Ectodermal cell (in vitro differentiated cells): Measurements from ENCODE around the gene LIMS2.

Experiments
- H3K27ac ChIP-seq: 2 replicates; pipeline ENCODE4 v1.7.0; 2013; ENCODE audit warnings: mild to moderate bottlenecking, low read depth, low read length; ENCODE audit not compliant: insufficient read depth, poor library complexity, severe bottlenecking
- H3K27me3 ChIP-seq: 2 replicates; pipeline ENCODE4 v1.7.0; 2013; ENCODE audit warnings: mild to moderate bottlenecking, low read length; ENCODE audit not compliant: insufficient read depth, control insufficient read depth, poor library complexity, severe bottlenecking
- H3K36me3 ChIP-seq: one replicate; pipeline ENCODE4 v1.7.0; 2013; ENCODE audit warnings: low read length; ENCODE audit not compliant: control insufficient read depth, insufficient read depth
- H3K4me1 ChIP-seq: one replicate; pipeline ENCODE4 v1.7.0; 2013; ENCODE audit warnings: low read length; ENCODE audit not compliant: control insufficient read depth, insufficient read depth
- H3K4me3 ChIP-seq: 2 replicates; pipeline ENCODE4 v1.7.0; 2013; ENCODE audit warnings: low read depth, low read length, control low read depth; ENCODE audit not compliant: insufficient read depth
- H3K9me3 ChIP-seq: 2 replicates; pipeline ENCODE4 v1.7.0; 2013; ENCODE audit warnings: mild to moderate bottlenecking, low read length, moderate library complexity; ENCODE audit not compliant: control insufficient read depth
- WGBS, 2 experiments: methylation state at CpG; one replicate each; pipeline ENCODE4 v1.1.7; 2013; ENCODE audit warnings: missing lambda C conversion rate in 2 of 2; 5-methylcytosine and 5-hydroxymethylcytosine counted together

The LIMS2 gene

GRCh38 chr2:127644066-127645025, 31.0 kb downstream of the LIMS2 start:
- Histone ChIP-seq H3K27ac (no peak overlapping the region), H3K9me3 (no peaks in the 10 kb centered on the region), H3K36me3 (no peaks in the 10 kb centered on the region), H3K27me3 (no peaks in the 10 kb centered on the region), H3K4me1 (peaks cover 19% of the 10 kb centered on the region), H3K4me3 (no peak overlapping the region)
- 84 to 86% methylated on average over 19 of the region's 19 CpGs for WGBS, 2 experiments

GRCh38 chr2:127643439-127644065, 31.8 kb downstream of the LIMS2 start:
- peaks cover 19% of the 10 kb centered on the region for H3K4me1 ChIP-seq
- H3K36me3 ChIP-seq = no peaks in the 10 kb centered on the region
- no peaks in the 10 kb centered on the region for H3K9me3 ChIP-seq
- no peak overlapping the region for H3K4me3 ChIP-seq
- no peak overlapping the region for H3K27ac ChIP-seq
- WGBS, 2 experiments = 92 to 96% methylated on average over 15 of the region's 15 CpGs
- H3K27me3 ChIP-seq = no peaks in the 10 kb centered on the region

- WGBS, 2 experiments = 91 to 92% methylated on average over 17 of the region's 17 CpGs
- Histone ChIP-seq H3K36me3 (no peaks in the 10 kb centered on the region), H3K4me3 (no peak overlapping the region), H3K4me1 (peaks cover 23% of the 10 kb centered on the region), H3K27me3 (no peaks in the 10 kb centered on the region), H3K27ac (no peak overlapping the region), H3K9me3 (no peaks in the 10 kb centered on the region)
Observed at GRCh38 chr2:127642706-127643438, 32.5 kb downstream of the LIMS2 start.

GRCh38 chr2:127641846-127642507, 33.4 kb downstream of the LIMS2 start:
- WGBS, 2 experiments = 93 to 95% methylated on average over 24 to 25 of the region's 25 CpGs
- H3K4me3 ChIP-seq = no peak overlapping the region
- H3K27me3 ChIP-seq = no peaks in the 10 kb centered on the region
- H3K9me3 ChIP-seq = no peaks in the 10 kb centered on the region
- peaks cover 24% of the 10 kb centered on the region for H3K4me1 ChIP-seq
- H3K36me3 ChIP-seq = no peaks in the 10 kb centered on the region
- no peak overlapping the region for H3K27ac ChIP-seq

GRCh38 chr2:127641133-127641532, 34.2 kb downstream of the LIMS2 start:
- H3K4me3 ChIP-seq = no peak overlapping the region
- 88 to 95% methylated on average over 6 of the region's 6 CpGs for WGBS, 2 experiments
- no peaks in the 10 kb centered on the region for H3K36me3 ChIP-seq
- H3K9me3 ChIP-seq = no peaks in the 10 kb centered on the region
- no peaks in the 10 kb centered on the region for H3K27me3 ChIP-seq
- H3K27ac ChIP-seq = no peak overlapping the region
- peaks cover 24% of the 10 kb centered on the region for H3K4me1 ChIP-seq

GRCh38 chr2:127640082-127641072, 35.0 kb downstream of the LIMS2 start:
- Histone ChIP-seq H3K36me3 (no peaks in the 10 kb centered on the region), H3K27ac (no peak overlapping the region), H3K4me3 (no peak overlapping the region), H3K9me3 (no peaks in the 10 kb centered on the region), H3K4me1 (peaks cover 17% of the 10 kb centered on the region), H3K27me3 (no peaks in the 10 kb centered on the region)
- WGBS, 2 experiments = 87 to 88% methylated on average over 25 of the region's 25 CpGs

GRCh38 chr2:127639111-127639474, 36.2 kb downstream of the LIMS2 start:
- Histone ChIP-seq H3K36me3 (no peaks in the 10 kb centered on the region), H3K9me3 (no peaks in the 10 kb centered on the region), H3K27ac (no peak overlapping the region), H3K27me3 (no peaks in the 10 kb centered on the region), H3K4me1 (peaks cover 15% of the 10 kb centered on the region), H3K4me3 (no peak overlapping the region)
- 92 to 93% methylated on average over 13 of the region's 13 CpGs for WGBS, 2 experiments

- H3K27ac ChIP-seq = no peak overlapping the region
- H3K4me1 ChIP-seq = peaks cover 11% of the 10 kb centered on the region
- 72 to 76% methylated on average over 23 of the region's 23 CpGs for WGBS, 2 experiments
- no peaks in the 10 kb centered on the region for H3K27me3 ChIP-seq
- H3K36me3 ChIP-seq = no peaks in the 10 kb centered on the region
- no peaks in the 10 kb centered on the region for H3K9me3 ChIP-seq
- H3K4me3 ChIP-seq = no peak overlapping the region
Observed at GRCh38 chr2:127638361-127639110, 36.8 kb downstream of the LIMS2 start.
